Measurements from ENCODE around the gene PDE10A.
A peak's percentile ranks its signal among the peaks of the same experiment; 100 is the strongest.
"Not testable (repeated sequence)": the region's sequence is repeated elsewhere in the genome, so short reads cannot be mapped to it uniquely, and the experiment has no call there.

Gene PDE10A

GRCh38 chr6:165519316-165519715 lies 143.7 kb downstream of the PDE10A start:
- no peak for DNase-seq

GRCh38 chr6:165515963-165516624 lies 146.9 kb downstream of the PDE10A start:
- no peak for DNase-seq

GRCh38 chr6:165514621-165515020 lies 148.4 kb downstream of the PDE10A start:
- DNase-seq, result no peak

- DNase-seq, result no peak
These were observed 151.2 kb downstream of the PDE10A start for GRCh38 chr6:165511807-165512206.

GRCh38 chr6:165508321-165508869 lies 154.6 kb downstream of the PDE10A start:
- no peak for DNase-seq

- no peak for DNase-seq
These were observed 156.4 kb downstream of the PDE10A start for GRCh38 chr6:165506657-165507056.

- DNase-seq, result not testable (repeated sequence)
These were observed 162.7 kb downstream of the PDE10A start for GRCh38 chr6:165500214-165500907.

- DNase-seq, result no peak
These were observed 165.6 kb downstream of the PDE10A start for GRCh38 chr6:165497472-165497871.

GRCh38 chr6:165488624-165489295 lies 174.3 kb downstream of the PDE10A start:
- no peak for DNase-seq

- DNase-seq, result no peak
These were observed 175.1 kb downstream of the PDE10A start for GRCh38 chr6:165487950-165488349.

- no peak for DNase-seq
These were observed 175.7 kb downstream of the PDE10A start for GRCh38 chr6:165487347-165487746.

GRCh38 chr6:165486183-165487137 lies 176.6 kb downstream of the PDE10A start:
- DNase-seq, result peak; percentile 69

GRCh38 chr6:165484178-165484889 lies 178.7 kb downstream of the PDE10A start:
- DNase-seq, result peak; percentile 79

- DNase-seq, result no peak
These were observed 181.1 kb downstream of the PDE10A start for GRCh38 chr6:165481921-165482320.

GRCh38 chr6:165480916-165481315 lies 182.1 kb downstream of the PDE10A start:
- DNase-seq, result no peak

- no peak for DNase-seq
These were observed 184.5 kb downstream of the PDE10A start for GRCh38 chr6:165478581-165478980.

GRCh38 chr6:165469483-165469882 lies 193.6 kb downstream of the PDE10A start:
- no peak for DNase-seq

GRCh38 chr6:165468340-165469235 lies 194.5 kb downstream of the PDE10A start:
- no peak for DNase-seq

GRCh38 chr6:165463499-165463898 lies 199.5 kb downstream of the PDE10A start:
- not testable (repeated sequence) for DNase-seq

GRCh38 chr6:165459605-165460301 lies 203.3 kb downstream of the PDE10A start:
- not testable (repeated sequence) for DNase-seq
